GM12872 (cell line): ENCODE data around the gene MTMR2.

ENCODE experiments used
- CTCF ChIP-seq: IDR thresholded peaks from 3 replicates; pipeline ENCODE4 v1.5.1; 2011; ENCODE audit warnings: low read depth, mild to moderate bottlenecking, low read length, moderate library complexity; ENCODE audit not compliant: insufficient read depth

MTMR2 gene

GRCh38 chr11:95800438-95800837 lies 123.5 kb downstream of the MTMR2 start:
- no peak for TF ChIP-seq CTCF

- TF ChIP-seq CTCF = no peak
Measured at GRCh38 chr11:95799546-95799945, 124.4 kb downstream of the MTMR2 start.

- no peak for TF ChIP-seq CTCF
Measured at GRCh38 chr11:95796501-95796900, 127.4 kb downstream of the MTMR2 start.

- no peak for TF ChIP-seq CTCF
Measured at GRCh38 chr11:95795627-95796295, 128.1 kb downstream of the MTMR2 start.

GRCh38 chr11:95794086-95794485 lies 129.8 kb downstream of the MTMR2 start:
- TF ChIP-seq CTCF = no peak

GRCh38 chr11:95793116-95793515 lies 130.8 kb downstream of the MTMR2 start:
- TF ChIP-seq CTCF = no peak

- no peak for TF ChIP-seq CTCF
Measured at GRCh38 chr11:95792700-95793099, 131.2 kb downstream of the MTMR2 start.
